A673 (cell line): Measurements from ENCODE around the gene MTMR12. TPM values are rescaled to one million over a fixed set of nuclear protein-coding genes. Genes with fewer than 3 reads are reported as not detected.

Experiments used
- BruUV-seq: library from RNA; stranded (reverse); fragments of 400-500 nt; replicated peaks from 2 replicates; lab custom pipeline; 2021; lab: Mats Ljungman, UMichigan
- CTCF ChIA-PET: fragments of 300-600 bp; sonication (Branson Sonifier 250); formaldehyde crosslinking; loops from one replicate; lab custom pipeline; 2022; ENCODE audit warnings: antibody characterized with exemption; lab: Charles Lee
- POLR2A ChIA-PET: fragments of 300-600 bp; sonication (Branson Sonifier 250); formaldehyde crosslinking; loops from one replicate; lab custom pipeline; 2022; ENCODE audit warnings: antibody characterized with exemption; ENCODE audit not compliant: low non-redundant PET; lab: Charles Lee
- DNase-seq: peaks from one replicate; pipeline ENCODE4 v3.0.0-alpha.2; 2015; ENCODE audit warnings: low spot score
- H3K27ac ChIP-seq: fragments of 200-600 bp; sonication (generic); 2 replicates; pipeline ENCODE4 v1.5.1; 2016; ENCODE audit warnings: mixed run types, low read depth, mild to moderate bottlenecking, mixed read lengths, antibody characterized with exemption, low read length; ENCODE audit not compliant: poor library complexity, severe bottlenecking
- H3K27me3 ChIP-seq: fragments of 200-600 bp; sonication (generic); replicated peaks from 2 replicates; pipeline ENCODE4 v1.6.1; 2017; ENCODE audit warnings: mixed run types, low read depth, mild to moderate bottlenecking, mixed read lengths, antibody characterized with exemption, low read length; ENCODE audit not compliant: insufficient read depth, poor library complexity
- H3K36me3 ChIP-seq: fragments of 200-600 bp; sonication (generic); 2 replicates; pipeline ENCODE4 v1.6.1; 2016; ENCODE audit warnings: mixed run types, mild to moderate bottlenecking, mixed read lengths, antibody characterized with exemption, low read length; ENCODE audit not compliant: insufficient read depth, poor library complexity, severe bottlenecking
- H3K4me1 ChIP-seq: fragments of 200-600 bp; sonication (generic); 2 replicates; pipeline ENCODE4 v1.6.1; 2017; ENCODE audit warnings: mixed run types, mild to moderate bottlenecking, mixed read lengths, antibody characterized with exemption, low read length; ENCODE audit not compliant: insufficient read depth, poor library complexity, severe bottlenecking
- H3K4me3 ChIP-seq: fragments of 200-600 bp; sonication (generic); 2 replicates; pipeline ENCODE4 v1.5.1; 2016; ENCODE audit warnings: low read depth, mixed run types, mild to moderate bottlenecking, mixed read lengths, low read length; ENCODE audit not compliant: poor library complexity, severe bottlenecking
- H3K9me3 ChIP-seq: fragments of 200-600 bp; sonication (generic); 2 replicates; pipeline ENCODE4 v1.6.1; 2016; ENCODE audit warnings: mixed run types, low read depth, mild to moderate bottlenecking, mixed read lengths, antibody characterized with exemption, low read length; ENCODE audit not compliant: poor library complexity, severe bottlenecking
- EZH2 ChIP-seq: fragments of 200-600 bp; sonication (generic); IDR thresholded peaks from 2 replicates; pipeline ENCODE4 v1.6.1; 2017; ENCODE audit warnings: borderline replicate concordance, low read depth, mild to moderate bottlenecking, mixed read lengths, antibody characterized with exemption, low read length; ENCODE audit not compliant: poor library complexity, severe bottlenecking
- intact Hi-C: fragments of 100-400 bp; cut with micrococcal nuclease; formaldehyde crosslinking; loops from one replicate; pipeline ENCODE4 v1.10.0; 2022; ENCODE audit not compliant: unreplicated experiment
- total RNA-seq: library from RNA; stranded (reverse); gene quantifications from 2 replicates; pipeline ENCODE4 v1.2.3, GENCODE V29; 2021
- TF ChIP-seq, protein P1 (sequence below): fragments of 300-800, 200-600 bp; sonication (generic); conservative IDR thresholded peaks from 2 replicates; pipeline ENCODE4 v1.5.1; 2017; ENCODE audit warnings: low read depth, mild to moderate bottlenecking, antibody characterized with exemption, low read length, moderate library complexity, mixed read lengths

Gene MTMR12
- total RNA-seq, 1 experiment from 2014 or later: 35.8 TPM

DNA sequence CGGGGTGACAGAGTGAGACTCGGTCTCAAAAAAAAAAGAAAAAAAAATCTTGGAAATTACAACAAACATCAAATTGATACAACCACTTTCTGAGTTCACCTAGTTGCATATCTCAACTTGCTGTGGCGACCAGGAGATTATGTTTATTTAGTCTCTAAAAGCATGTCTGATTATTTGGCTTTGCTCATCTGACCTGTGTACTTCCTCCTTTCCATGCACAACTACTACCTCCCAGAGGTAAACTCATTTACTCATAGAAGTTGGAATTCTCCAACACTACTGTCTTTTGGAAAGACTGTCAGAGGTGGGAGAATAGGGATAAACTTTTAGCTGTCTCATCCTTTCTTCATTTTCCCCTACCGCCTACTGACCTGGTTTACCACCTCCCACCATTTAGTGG lies 42.6 kb downstream of the MTMR12 start:
- Histone ChIP-seq H3K27ac (no peak overlapping the region), H3K4me3 (no peak overlapping the region), H3K27me3 (no peaks in the 10 kb centered on the region), H3K9me3 (no peaks in the 10 kb centered on the region), H3K4me1 (peaks cover 6% of the 10 kb centered on the region), H3K36me3 (peaks cover 32% of the 10 kb centered on the region)
- TF ChIP-seq, protein P1, sequence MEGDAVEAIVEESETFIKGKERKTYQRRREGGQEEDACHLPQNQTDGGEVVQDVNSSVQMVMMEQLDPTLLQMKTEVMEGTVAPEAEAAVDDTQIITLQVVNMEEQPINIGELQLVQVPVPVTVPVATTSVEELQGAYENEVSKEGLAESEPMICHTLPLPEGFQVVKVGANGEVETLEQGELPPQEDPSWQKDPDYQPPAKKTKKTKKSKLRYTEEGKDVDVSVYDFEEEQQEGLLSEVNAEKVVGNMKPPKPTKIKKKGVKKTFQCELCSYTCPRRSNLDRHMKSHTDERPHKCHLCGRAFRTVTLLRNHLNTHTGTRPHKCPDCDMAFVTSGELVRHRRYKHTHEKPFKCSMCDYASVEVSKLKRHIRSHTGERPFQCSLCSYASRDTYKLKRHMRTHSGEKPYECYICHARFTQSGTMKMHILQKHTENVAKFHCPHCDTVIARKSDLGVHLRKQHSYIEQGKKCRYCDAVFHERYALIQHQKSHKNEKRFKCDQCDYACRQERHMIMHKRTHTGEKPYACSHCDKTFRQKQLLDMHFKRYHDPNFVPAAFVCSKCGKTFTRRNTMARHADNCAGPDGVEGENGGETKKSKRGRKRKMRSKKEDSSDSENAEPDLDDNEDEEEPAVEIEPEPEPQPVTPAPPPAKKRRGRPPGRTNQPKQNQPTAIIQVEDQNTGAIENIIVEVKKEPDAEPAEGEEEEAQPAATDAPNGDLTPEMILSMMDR: no peak
- no peak for TF ChIP-seq EZH2
- no TSS peak for BruUV-seq
- intact Hi-C loops: no loop called here
- POLR2A ChIA-PET: no interaction called here
- no peak for DNase-seq
- CTCF ChIA-PET: no interaction called here

DNA sequence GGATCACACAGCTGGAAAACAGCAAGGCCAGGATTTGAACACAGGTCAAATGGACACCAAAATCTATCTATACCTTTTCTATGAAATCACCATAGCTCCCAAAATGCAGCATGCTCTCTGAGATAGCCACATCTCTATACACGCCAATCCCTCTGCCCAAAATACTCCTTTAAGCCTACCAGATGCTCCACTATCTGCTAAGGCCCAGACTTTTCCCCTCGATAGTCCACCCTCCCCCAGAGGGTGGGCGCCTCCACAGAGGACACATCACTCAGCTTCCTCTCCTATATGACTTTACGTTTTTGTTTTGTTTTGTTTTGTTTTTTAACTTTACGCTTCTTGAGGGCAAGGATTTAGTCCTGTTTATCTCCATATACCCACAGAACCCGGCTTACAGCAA lies 46.8 kb downstream of the MTMR12 start:
- ChIA-PET CTCF (no interaction called here), POLR2A (no interaction called here)
- no TSS peak for BruUV-seq
- H3K4me3 ChIP-seq: no peak overlapping the region
- H3K27me3 ChIP-seq: no peaks in the 10 kb centered on the region
- TF ChIP-seq EZH2: no peak
- TF ChIP-seq, protein P1: no peak
- DNase-seq: no peak
- H3K36me3 ChIP-seq: peaks cover 33% of the 10 kb centered on the region
- H3K27ac ChIP-seq: no peak overlapping the region
- no peaks in the 10 kb centered on the region for H3K9me3 ChIP-seq
- intact Hi-C loops: no loop called here
- H3K4me1 ChIP-seq: peaks cover 2% of the 10 kb centered on the region

DNA sequence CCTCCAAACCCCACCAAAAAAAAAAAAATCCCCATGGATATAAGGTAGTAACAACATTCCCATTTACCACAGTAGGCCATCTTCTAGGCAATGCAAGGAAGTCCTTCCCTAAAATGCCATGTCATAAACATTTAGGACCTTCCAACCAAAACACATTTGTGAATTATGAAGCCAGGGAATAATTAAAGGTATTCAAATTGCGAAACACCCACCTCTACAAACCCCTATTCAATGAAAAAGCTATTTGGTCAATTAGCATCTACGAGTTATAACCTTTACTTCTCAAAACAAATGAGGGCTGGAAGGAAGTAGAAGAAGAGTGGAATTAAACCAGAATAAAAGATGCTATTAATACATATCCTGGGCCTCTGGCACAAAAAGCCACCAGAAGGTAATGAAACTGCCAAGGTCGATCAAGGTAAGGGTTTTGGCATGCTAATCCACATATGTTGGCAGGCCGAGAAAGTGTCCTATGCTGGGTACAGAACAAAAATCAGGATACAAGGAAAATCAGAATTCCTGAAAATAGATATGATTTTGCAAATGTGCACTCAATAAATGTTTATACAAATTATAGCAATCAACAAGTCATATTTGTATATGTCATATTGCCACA lies 47.7 kb downstream of the MTMR12 start:
- BruUV-seq: no TSS peak
- intact Hi-C loops: no loop called here
- CTCF ChIA-PET: no interaction called here
- POLR2A ChIA-PET: no interaction called here
- DNase-seq: no peak
- Histone ChIP-seq H3K36me3 (peaks cover 25% of the 10 kb centered on the region), H3K27ac (no peak overlapping the region), H3K4me1 (no peaks in the 10 kb centered on the region), H3K9me3 (no peaks in the 10 kb centered on the region), H3K4me3 (no peak overlapping the region), H3K27me3 (no peaks in the 10 kb centered on the region)
- no peak for TF ChIP-seq EZH2
- TF ChIP-seq, protein P1: no peak
